SU-DHL-6 (cell line): ENCODE data around the gene IGLL5.

Experiments used
- H2AFZ ChIP-seq: fragments of 200-600 bp; sonication (generic); 2 replicates; pipeline ENCODE4 v1.6.1; 2014; ENCODE audit warnings: low read depth, mild to moderate bottlenecking, moderate library complexity, mixed read lengths, antibody characterized with exemption, low read length; ENCODE audit not compliant: severe bottlenecking
- H3F3A ChIP-seq: fragments of 200-600 bp; shearing (Covaris generic); 2 replicates; pipeline ENCODE4 v1.6.0; 2016; ENCODE audit warnings: antibody characterized with exemption, mild to moderate bottlenecking; ENCODE audit not compliant: insufficient read depth
- H3K27ac ChIP-seq: fragments of 200-600 bp; sonication (generic); 2 replicates; pipeline ENCODE4 v1.5.1; 2016; ENCODE audit warnings: low read depth, mild to moderate bottlenecking, low read length, moderate library complexity, mixed read lengths
- H3K27me3 ChIP-seq: fragments of 200-600 bp; sonication (generic), shearing (Covaris generic); 2 replicates; pipeline ENCODE4 v1.6.0; 2014; ENCODE audit warnings: mild to moderate bottlenecking, low read length
- H3K36me3 ChIP-seq: fragments of 200-600 bp; sonication (generic); 2 replicates; pipeline ENCODE4 v1.6.1; 2014; ENCODE audit warnings: mild to moderate bottlenecking, low read length, mixed read lengths
- H3K4me2 ChIP-seq: fragments of 300-600, 200-600 bp; shearing (Covaris generic), sonication (generic); 2 replicates; pipeline ENCODE4 v1.6.0; 2014; ENCODE audit warnings: low read length, low read depth, mild to moderate bottlenecking; ENCODE audit not compliant: poor library complexity, severe bottlenecking
- H3K4me3 ChIP-seq: fragments of 200-600 bp; sonication (generic); 2 replicates; pipeline ENCODE4 v1.5.1; 2014; ENCODE audit warnings: antibody characterized with exemption, low read length, mild to moderate bottlenecking, mixed read lengths; ENCODE audit not compliant: insufficient read depth, poor library complexity, severe bottlenecking
- H3K79me2 ChIP-seq: fragments of 200-600 bp; sonication (generic); 2 replicates; pipeline ENCODE4 v1.6.1; 2014; ENCODE audit warnings: mild to moderate bottlenecking, low read length, moderate library complexity; ENCODE audit not compliant: insufficient read depth
- H3K9ac ChIP-seq: fragments of 200-600 bp; sonication (generic); 2 replicates; pipeline ENCODE4 v1.7.0; 2014; ENCODE audit warnings: mild to moderate bottlenecking, low read length
- H3K9me2 ChIP-seq: fragments of 200-600 bp; sonication (generic); replicated peaks from 2 replicates; pipeline ENCODE4 v1.6.1; 2014; ENCODE audit warnings: low read length; ENCODE audit not compliant: insufficient read depth
- H3K9me3 ChIP-seq: fragments of 200-600 bp; sonication (generic); 2 replicates; pipeline ENCODE4 v1.6.1; 2014; ENCODE audit warnings: low read length, mixed read lengths; ENCODE audit not compliant: insufficient read depth
- H4K20me1 ChIP-seq: fragments of 200-600 bp; sonication (generic); 2 replicates; pipeline ENCODE4 v1.6.1; 2014; ENCODE audit warnings: low read depth, mild to moderate bottlenecking, antibody characterized with exemption, low read length, moderate library complexity, mixed read lengths
- CTCF ChIP-seq: fragments of 200-600 bp; sonication (generic); IDR thresholded peaks from one replicate; pipeline ENCODE4 v1.5.1; 2017; ENCODE audit warnings: antibody characterized with exemption, mild to moderate bottlenecking, low read length, moderate library complexity; ENCODE audit not compliant: insufficient read depth, poor library complexity, severe bottlenecking
- EZH2phosphoT487 ChIP-seq: fragments of 200-600 bp; sonication (generic), shearing (Covaris generic); conservative IDR thresholded peaks from 2 replicates; pipeline ENCODE4 v1.6.1; 2018; ENCODE audit warnings: mild to moderate bottlenecking, antibody characterized with exemption, low read length, moderate library complexity, mixed read lengths

IGLL5 gene

GRCh38 chr22:22888571-22889353, 1.1 kb downstream of the IGLL5 start:
- peaks cover 52% of the 10 kb centered on the region for H3K36me3 ChIP-seq
- H2AFZ ChIP-seq: no peak overlapping the region
- H3K4me3 ChIP-seq: peak overlapping the region; percentile 70
- H3K9ac ChIP-seq: peak overlapping the region; percentile 95
- no peaks in the 10 kb centered on the region for H3K9me3 ChIP-seq
- H3K79me2 ChIP-seq: peaks cover 86% of the 10 kb centered on the region
- H3F3A ChIP-seq: peaks cover 82% of the 10 kb centered on the region
- H3K9me2 ChIP-seq: no peaks in the 10 kb centered on the region
- H3K4me2 ChIP-seq: peak overlapping the region; percentile 97
- no peak for TF ChIP-seq EZH2phosphoT487
- no peak for TF ChIP-seq CTCF
- H3K27ac ChIP-seq: peak overlapping the region; percentile 98
- H4K20me1 ChIP-seq: no peaks in the 10 kb centered on the region
- no peaks in the 10 kb centered on the region for H3K27me3 ChIP-seq

- no peak overlapping the region for H2AFZ ChIP-seq
- H4K20me1 ChIP-seq: no peaks in the 10 kb centered on the region
- H3K27ac ChIP-seq: peak overlapping the region; percentile 98
- H3K79me2 ChIP-seq: peaks cover 99% of the 10 kb centered on the region
- peaks cover 59% of the 10 kb centered on the region for H3K36me3 ChIP-seq
- no peaks in the 10 kb centered on the region for H3K9me3 ChIP-seq
- H3K4me3 ChIP-seq: peak overlapping the region; percentile 70
- H3K27me3 ChIP-seq: no peaks in the 10 kb centered on the region
- peaks cover 88% of the 10 kb centered on the region for H3F3A ChIP-seq
- TF ChIP-seq CTCF: no peak
- no peak for TF ChIP-seq EZH2phosphoT487
- peak overlapping the region; percentile 97 for H3K4me2 ChIP-seq
- H3K9me2 ChIP-seq: no peaks in the 10 kb centered on the region
- peak overlapping the region; percentile 95 for H3K9ac ChIP-seq
These were observed 2.5 kb downstream of the IGLL5 start for GRCh38 chr22:22890085-22890484.

- Histone ChIP-seq H3F3A (peaks cover 89% of the 10 kb centered on the region), H3K27me3 (no peaks in the 10 kb centered on the region), H3K36me3 (peaks cover 59% of the 10 kb centered on the region), H2AFZ (no peak overlapping the region), H3K4me2 (peak overlapping the region; percentile 97), H4K20me1 (no peaks in the 10 kb centered on the region), H3K9me3 (no peaks in the 10 kb centered on the region), H3K79me2 (peaks cover 100% of the 10 kb centered on the region), H3K4me3 (peak overlapping the region; percentile 70), H3K27ac (peak overlapping the region; percentile 98), H3K9me2 (no peaks in the 10 kb centered on the region), H3K9ac (peak overlapping the region; percentile 95)
- TF ChIP-seq CTCF (no peak), EZH2phosphoT487 (peak; percentile 91; the same call in 1 of the 2 replicates)
These were observed 3.6 kb downstream of the IGLL5 start for GRCh38 chr22:22891139-22891621.
